SK-MEL-5 (cell line): ENCODE data around the gene FAH. TPM values are rescaled to one million over a fixed set of nuclear protein-coding genes. Genes with fewer than 3 reads are reported as not detected.

Experiments used
- DNase-seq: peaks from one replicate; pipeline ENCODE4 v3.0.0-alpha.2; 2016; ENCODE audit warnings: low read depth, low spot score
- in situ Hi-C: cut with HindIII; loops from 2 replicates; pipeline ENCODE4 v1.10.0; 2016; ENCODE audit warnings: low sequenced_read_pairs, high pct_unique_total_duplicates, low pct_unique_long_range_greater_than_20kb
- total RNA-seq: library from RNA; depleted of rRNA; stranded (reverse); fragments of >200 nt; shearing (Covaris generic); gene quantifications from 2 replicates; pipeline ENCODE4 v1.2.3, GENCODE V29; 2014

The FAH gene
- total RNA-seq, 1 experiment from 2014 or later, result 60.7 TPM

DNA sequence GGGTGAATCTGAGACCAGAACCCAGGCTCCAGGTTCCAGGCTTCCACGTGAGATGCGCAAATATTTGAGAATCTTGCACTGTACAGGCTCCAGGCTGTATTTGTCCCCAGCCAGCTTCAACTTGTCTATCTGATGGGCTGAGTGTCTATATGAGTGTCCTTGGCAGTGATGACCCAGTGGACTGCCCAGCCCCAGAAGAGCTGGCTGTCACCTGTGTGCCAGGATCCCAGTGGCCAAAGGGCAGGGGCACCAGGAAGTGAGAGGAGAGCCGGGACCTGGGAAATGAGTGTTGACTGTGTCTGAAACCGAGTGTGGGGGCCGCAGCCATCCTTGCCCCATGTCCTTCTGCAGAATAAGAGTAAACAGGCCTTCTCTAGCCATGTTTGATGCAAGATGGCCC, 10.4 kb downstream of the FAH start:
- in situ Hi-C loops, result no loop called here
- no peak for DNase-seq

DNA sequence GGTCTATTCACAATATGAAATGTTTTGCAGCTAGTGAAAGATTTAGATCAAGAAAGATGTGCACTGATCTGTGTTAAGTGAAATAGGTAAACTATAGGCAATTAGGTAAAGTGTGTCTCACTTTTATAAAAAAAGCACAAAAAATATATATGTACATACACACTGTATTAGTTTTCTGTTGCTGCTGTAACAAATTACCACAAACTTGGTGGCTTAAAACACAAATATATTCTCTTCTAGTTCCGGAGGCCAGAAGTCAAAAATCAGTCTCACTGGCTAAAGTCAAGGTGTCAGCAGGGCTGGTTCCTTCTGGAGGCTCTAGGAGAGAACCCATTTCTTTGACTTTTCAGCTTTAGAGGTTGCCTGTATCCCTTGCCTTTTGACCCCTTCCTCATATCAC, 11.1 kb downstream of the FAH start:
- no peak for DNase-seq
- in situ Hi-C loops, result no loop called here

GRCh38 chr15:80167936-80168335, 15.1 kb downstream of the FAH start:
- DNase-seq, result no peak
- in situ Hi-C loops, result no loop called here

DNA sequence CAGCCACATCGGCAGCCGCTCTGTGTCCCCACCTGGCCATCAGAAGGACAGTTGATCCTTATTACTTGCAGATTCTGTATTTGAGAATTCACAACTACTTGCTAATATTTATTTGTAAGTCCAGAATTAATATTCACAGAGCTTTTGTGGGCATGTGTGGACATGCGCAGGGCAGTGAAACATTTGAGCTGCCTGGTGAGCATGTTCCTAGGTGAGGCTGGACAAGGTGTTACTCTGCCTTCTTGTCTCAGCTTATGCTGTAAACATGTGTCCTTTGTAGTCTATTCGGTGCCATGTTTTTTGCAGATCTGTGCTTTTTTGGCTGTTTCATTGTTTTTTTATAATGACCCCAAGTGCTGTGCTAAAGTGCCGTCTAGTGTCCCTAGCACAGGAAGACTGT, 15.6 kb downstream of the FAH start:
- DNase-seq, result no peak
- in situ Hi-C loops, result no loop called here

DNA sequence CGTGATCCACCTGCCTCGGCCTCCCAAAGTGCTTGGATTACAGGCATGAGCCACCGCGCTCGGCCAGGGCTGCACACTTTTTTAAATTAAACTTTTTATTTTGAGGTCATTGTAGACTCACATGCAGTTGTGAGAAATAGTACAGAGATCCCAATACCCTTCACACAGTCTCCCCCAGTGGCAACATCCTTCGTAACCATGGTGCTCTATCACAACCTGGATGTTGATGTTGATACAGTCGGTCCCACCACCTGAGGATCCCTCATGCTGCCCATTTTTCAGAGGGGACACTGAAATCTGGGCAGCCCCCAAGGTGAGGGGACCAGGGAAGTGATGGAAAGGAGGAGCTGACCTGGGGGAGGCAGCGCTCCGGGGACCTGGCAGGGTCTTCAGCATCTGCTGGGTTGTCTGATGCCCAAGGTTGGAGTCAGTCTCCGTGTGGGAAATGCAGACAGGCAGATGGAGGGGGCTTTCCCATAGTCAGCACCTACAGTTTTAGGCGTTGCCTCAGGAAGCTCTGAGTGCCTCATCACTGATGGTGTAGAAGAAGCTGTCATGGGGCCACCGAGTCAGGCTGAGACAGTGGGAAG, 17.1 kb downstream of the FAH start:
- in situ Hi-C loops, result no loop called here
- DNase-seq, result no peak

GRCh38 chr15:80170596-80170995, 17.8 kb downstream of the FAH start:
- no peak for DNase-seq
- in situ Hi-C loops, result no loop called here

- no peak for DNase-seq
- in situ Hi-C loops, result no loop called here
Observed at GRCh38 chr15:80171787-80172186, 19.0 kb downstream of the FAH start.

DNA sequence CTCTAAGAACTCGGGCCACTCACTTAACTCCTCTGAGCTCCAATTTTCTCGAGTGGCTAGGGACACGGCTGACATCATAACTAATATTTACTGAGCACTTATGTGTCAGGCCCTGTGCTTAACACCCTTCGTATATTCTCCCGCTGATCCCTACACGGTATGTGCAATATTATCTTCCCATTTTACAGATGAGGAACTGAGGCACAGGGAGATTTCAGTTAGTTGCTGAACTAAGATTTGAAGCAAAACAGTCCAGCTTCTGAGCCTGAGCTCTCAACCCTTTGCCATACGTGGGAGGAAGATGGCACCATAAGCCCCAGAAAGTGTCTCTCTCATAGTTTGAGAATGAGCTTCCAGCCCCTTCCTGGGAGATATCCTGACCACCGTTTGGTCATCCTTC, 19.6 kb downstream of the FAH start:
- in situ Hi-C loops, result no loop called here
- DNase-seq, result no peak

DNA sequence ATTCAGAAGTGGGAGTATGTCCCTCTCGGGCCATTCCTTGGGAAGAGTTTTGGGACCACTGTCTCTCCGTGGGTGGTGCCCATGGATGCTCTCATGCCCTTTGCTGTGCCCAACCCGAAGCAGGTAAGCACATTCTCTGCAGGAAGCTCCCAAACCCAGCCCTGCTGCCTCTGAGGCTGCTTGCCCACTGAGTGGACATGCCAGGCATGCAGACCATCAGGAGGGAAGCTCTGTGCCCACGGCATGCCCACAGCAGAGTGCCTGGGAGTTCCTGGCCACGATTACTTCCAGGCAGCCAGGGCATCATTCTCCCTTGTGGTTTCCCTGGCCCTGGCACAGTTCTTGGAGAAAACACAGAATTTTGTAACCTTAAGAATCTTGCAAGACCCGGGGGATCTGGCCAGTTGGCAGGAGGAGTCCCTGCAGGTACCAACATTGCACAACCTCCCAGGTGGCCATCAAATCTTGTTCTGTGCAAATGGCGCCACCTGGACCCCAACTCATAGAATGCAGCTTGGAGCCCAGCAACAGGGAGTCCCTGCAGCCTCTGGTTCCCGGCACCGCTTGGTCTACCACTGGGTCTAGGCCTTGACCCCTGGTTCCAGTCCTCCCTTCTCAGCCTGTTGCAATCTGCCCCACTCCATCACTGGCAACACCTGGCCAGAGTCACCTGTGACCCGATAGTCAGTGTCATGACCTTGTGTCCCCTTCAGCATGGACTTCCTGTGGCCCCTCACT, 20.4 kb downstream of the FAH start:
- in situ Hi-C loops, result no loop called here

GRCh38 chr15:80174017-80174746, 21.4 kb downstream of the FAH start:
- no peak for DNase-seq
- in situ Hi-C loops, result no loop called here

More for the DNA sequence above, 20.4 kb downstream of the FAH start:
- DNase-seq, result peak; percentile 77

- in situ Hi-C loops, result no loop called here
- no peak for DNase-seq
Observed at GRCh38 chr15:80175436-80175835, 22.6 kb downstream of the FAH start.

DNA sequence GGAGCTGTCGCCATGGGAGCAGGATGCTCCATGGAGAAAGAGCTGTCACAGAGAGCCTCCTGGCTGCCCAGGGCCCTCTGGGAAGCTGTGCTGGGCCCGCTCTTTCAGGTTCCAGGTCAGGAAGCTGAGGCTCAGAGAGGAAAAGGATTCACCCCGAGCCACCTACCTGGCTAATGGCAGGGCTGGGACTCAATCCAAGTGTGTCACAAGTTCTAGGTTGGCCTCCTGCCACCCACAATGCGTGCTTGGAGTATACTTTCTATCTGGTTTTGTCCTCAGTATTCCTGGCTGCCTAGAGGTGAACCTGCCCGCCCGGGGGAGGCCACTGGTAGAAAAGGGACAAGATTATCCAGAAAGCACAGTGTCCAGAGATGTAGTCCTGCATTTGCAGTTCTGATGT, 23.6 kb downstream of the FAH start:
- no peak for DNase-seq
- in situ Hi-C loops, result no loop called here

DNA sequence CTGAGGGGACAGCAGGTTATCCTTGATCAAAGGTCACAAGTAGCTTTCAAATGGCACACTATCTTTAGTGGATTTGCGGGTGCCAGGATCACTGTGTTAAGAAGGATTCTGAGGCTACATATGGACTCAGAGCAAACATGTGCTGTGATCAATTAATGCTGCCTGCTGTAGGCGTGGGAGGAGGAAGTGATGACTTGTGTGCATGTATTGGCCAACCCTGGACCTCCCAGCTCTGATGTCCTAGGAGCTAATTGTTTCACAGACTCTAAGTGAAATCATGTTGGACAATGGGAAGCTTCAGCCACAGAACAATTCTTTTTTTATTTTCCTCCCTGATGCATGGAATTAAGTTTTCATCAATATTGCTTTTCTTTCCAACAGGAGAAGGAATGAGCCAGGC, 24.4 kb downstream of the FAH start:
- DNase-seq, result peak; percentile 19
- in situ Hi-C loops, result no loop called here

GRCh38 chr15:80179025-80179759, 26.4 kb downstream of the FAH start:
- in situ Hi-C loops, result no loop called here
- DNase-seq, result no peak

- in situ Hi-C loops, result no loop called here
- DNase-seq, result no peak
Observed at GRCh38 chr15:80179935-80180334, 27.1 kb downstream of the FAH start.

- DNase-seq, result no peak
- in situ Hi-C loops, result no loop called here
Observed at GRCh38 chr15:80180468-80180867, 27.7 kb downstream of the FAH start.

- in situ Hi-C loops, result no loop called here
- no peak for DNase-seq
Observed at GRCh38 chr15:80180986-80181385, 28.2 kb downstream of the FAH start.

GRCh38 chr15:80182611-80183261, 29.9 kb downstream of the FAH start:
- DNase-seq, result no peak
- in situ Hi-C loops, result no loop called here
